NCI-H2227 treated with DMSO at 0.1 percent for 48 hours (cell line): ENCODE results near the gene CROCC2.

Experiments
- DNase-seq: peaks from one replicate; lab custom pipeline; 2025; lab: John Stamatoyannopoulos, UW

The CROCC2 gene

GRCh38 chr2:240999873-241000541 lies 93.9 kb downstream of the CROCC2 start:
- DNase-seq: no peak

- DNase-seq: no peak
These were observed 94.7 kb downstream of the CROCC2 start for GRCh38 chr2:241000831-241001321.

GRCh38 chr2:241001413-241002274 lies 95.5 kb downstream of the CROCC2 start:
- no peak for DNase-seq

GRCh38 chr2:241002275-241003046 lies 96.3 kb downstream of the CROCC2 start:
- DNase-seq: no peak

- no peak for DNase-seq
These were observed 96.9 kb downstream of the CROCC2 start for GRCh38 chr2:241003047-241003360.

GRCh38 chr2:241003369-241003768 lies 97.2 kb downstream of the CROCC2 start:
- DNase-seq: no peak

- no peak for DNase-seq
These were observed 97.9 kb downstream of the CROCC2 start for GRCh38 chr2:241003830-241004564.

GRCh38 chr2:241005569-241005968 lies 99.4 kb downstream of the CROCC2 start:
- no peak for DNase-seq

GRCh38 chr2:241006412-241006811 lies 100.3 kb downstream of the CROCC2 start:
- no peak for DNase-seq

GRCh38 chr2:241007111-241007510 lies 101.0 kb downstream of the CROCC2 start:
- no peak for DNase-seq

- no peak for DNase-seq
These were observed 102.0 kb downstream of the CROCC2 start for GRCh38 chr2:241007880-241008710.

GRCh38 chr2:241008711-241009121 lies 102.6 kb downstream of the CROCC2 start:
- no peak for DNase-seq

- no peak for DNase-seq
These were observed 103.1 kb downstream of the CROCC2 start for GRCh38 chr2:241009191-241009590.

GRCh38 chr2:241009601-241010530 lies 103.7 kb downstream of the CROCC2 start:
- no peak for DNase-seq

- no peak for DNase-seq
These were observed 104.6 kb downstream of the CROCC2 start for GRCh38 chr2:241010531-241011295.

- DNase-seq: no peak
These were observed 105.1 kb downstream of the CROCC2 start for GRCh38 chr2:241011296-241011600.

- no peak for DNase-seq
These were observed 105.8 kb downstream of the CROCC2 start for GRCh38 chr2:241011751-241012510.

GRCh38 chr2:241014224-241014623 lies 108.1 kb downstream of the CROCC2 start:
- no peak for DNase-seq

- DNase-seq: no peak
These were observed 108.6 kb downstream of the CROCC2 start for GRCh38 chr2:241014764-241015163.
